ENCODE data around the gene PRDM16.
"Not testable (repeated sequence)": the region's sequence is repeated elsewhere in the genome, so short reads cannot be mapped to it uniquely, and the experiment has no call there.

The PRDM16 gene

DNA sequence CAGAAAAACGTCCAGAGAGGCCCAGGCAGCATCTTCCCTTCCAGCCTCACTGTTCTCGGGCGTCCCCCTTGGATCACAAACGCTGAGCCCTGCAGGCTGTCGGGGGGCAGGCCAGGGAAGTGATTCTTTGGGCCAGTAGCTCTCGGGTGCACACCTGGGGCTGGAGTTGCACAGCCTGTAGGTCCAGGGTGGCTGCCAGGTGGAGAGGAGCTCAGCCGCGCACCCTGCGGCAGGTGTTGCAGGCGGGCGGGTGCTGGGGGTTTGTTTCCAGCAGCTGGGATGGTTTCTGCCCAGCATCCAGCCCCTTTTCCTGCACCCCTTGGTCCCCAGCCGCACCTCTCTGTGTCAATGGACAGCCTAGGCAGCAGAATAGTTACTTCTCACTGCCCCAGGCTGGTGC is 15.7 kb downstream of the PRDM16 start:
- no peak for DNase-seq

DNA sequence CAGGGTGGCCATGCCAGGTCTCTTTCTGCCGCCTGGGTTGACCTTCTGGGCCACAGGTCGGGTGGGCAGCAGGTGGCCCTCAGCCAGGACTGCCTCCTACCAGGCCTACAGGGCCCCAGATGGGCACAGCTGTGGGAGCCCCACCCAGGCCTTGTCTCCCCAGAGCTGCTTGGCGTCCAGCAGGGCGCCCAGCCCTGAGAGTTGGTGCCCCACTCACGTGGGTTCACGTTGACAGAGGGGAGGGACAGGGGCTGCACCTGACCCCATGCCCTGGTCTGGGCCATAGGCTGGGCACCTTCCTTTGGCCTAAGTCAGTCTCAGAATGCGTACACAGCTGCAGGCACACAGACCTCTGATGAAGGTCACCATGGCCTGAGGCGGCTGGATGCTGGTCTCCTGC is 16.7 kb downstream of the PRDM16 start:
- no peak for DNase-seq

DNA sequence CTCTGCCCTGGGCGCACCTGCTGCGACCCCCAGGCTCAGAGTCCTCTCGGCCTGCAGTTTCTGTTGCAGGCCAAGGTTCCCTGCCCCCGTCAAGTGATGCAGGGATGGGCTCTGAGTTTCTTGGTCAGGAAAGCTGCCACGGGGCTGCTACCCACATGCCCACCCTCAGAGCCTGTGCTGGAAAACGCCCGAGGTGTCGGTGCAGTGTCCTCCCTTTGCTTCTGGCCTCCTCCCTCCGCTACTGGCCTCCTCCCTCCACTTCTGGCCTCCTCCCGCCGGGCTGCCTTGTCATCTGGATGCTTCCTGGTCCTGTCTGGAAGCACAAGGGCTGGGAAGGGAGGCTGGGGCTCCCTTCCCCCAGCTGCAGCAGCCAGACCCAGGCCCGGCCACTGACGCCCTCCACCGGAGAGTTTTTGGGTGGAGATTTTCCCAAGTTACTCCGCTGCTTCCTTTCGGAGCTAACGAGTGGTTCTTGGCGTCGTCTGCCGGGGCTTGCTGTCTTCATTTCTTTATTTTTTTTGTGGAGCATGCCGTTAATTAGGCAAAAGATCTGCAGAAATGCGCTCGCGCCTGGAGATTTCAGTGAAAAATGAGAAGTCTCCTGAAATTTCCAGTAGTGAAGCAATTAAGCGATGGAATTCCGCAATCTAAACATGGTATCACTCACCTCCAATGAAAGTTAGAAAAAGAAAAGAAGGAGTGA is 17.4 kb downstream of the PRDM16 start:
- no peak for DNase-seq

DNA sequence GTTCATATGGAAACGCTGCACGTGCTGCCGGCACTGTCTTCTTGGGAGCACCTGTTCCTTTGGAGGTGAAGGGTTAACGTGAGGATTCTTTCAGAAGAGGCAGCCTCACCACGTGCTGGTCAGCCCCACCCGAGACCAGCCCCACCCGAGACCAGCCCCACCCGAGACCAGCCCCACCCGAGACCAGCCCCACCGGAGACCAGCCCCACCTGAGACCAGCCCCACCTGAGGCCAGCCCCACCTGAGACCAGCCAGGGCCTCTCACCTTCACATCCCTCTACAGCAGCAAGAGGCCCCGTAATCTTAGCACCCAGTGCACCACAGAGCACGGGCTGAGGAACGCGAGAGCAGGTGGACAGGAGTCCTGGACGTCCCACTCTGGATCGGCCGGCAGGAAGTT is 18.0 kb downstream of the PRDM16 start:
- no peak for DNase-seq

DNA sequence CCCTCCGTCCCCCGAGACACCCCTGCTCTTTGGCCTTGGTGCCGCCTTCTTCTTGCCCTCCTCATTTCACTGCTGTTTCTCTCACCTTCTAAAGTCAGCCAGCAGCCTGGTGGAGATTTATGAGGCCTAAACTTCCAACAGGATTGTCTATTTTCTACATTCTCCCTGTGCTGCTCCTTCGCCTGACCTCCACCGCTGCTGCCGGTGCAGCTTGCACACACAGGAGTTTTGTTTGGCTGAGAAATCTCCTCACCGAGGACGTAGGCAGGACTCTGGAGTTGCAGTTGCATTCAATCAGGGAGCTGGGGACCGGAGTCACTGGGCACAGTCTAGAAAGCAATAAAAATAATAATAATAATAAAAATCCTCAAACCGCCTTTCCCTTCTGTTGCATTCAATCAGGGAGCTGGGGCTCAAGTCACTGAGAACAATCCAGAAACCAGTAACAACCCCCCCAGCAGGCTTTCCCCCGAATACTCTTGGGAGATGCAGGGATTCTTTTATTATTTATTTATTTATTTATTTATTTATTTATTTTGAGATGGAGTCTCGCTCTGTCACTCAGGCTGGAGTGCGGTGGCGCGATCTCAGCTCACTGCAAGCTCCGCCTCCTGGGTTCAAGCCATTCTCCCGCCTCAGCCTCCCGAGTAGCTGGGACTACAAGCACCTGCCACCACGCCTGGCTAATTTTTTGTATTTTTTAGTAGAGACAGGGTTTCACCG is 19.1 kb downstream of the PRDM16 start:
- DNase-seq, result not testable (repeated sequence)

DNA sequence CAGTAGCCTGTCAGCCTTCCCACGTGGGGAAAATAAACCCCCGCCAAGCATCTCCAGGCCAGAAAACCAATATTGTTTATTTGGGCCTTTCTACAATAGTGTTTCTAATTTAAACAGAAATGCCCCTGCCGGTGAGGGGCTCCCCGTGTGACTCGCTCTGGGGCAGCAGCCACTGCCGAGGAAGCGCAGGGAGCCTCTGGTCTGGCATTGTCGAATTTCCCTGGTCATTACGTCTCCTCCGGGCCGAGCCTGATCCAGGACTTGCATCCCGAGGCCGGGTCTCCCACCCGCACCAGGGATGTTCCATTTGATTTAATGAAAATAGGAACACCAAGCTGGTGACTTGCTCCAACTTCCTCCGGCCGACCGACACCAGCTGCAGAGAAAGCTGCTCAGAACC is 20.5 kb downstream of the PRDM16 start:
- no peak for DNase-seq

DNA sequence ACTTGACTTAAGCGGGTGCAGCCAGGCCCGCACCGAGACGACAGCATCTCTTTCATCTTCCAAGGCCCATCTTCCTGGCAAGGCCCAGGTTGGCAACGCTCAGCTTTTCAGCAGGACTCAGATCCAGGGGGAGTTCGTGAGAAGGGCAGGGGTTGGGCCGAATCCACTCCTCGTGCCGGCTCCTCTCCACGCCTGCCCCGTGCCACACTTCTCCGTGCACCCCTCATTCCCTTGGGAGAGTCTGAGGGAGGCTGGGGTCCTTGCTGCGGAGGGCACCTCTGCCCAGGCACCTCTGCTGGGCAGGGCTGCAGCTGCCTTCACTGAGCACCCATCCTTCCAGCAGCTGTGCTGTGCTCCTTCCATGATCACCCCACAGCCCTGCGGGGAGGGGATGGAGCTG is 22.3 kb downstream of the PRDM16 start:
- no peak for DNase-seq

DNA sequence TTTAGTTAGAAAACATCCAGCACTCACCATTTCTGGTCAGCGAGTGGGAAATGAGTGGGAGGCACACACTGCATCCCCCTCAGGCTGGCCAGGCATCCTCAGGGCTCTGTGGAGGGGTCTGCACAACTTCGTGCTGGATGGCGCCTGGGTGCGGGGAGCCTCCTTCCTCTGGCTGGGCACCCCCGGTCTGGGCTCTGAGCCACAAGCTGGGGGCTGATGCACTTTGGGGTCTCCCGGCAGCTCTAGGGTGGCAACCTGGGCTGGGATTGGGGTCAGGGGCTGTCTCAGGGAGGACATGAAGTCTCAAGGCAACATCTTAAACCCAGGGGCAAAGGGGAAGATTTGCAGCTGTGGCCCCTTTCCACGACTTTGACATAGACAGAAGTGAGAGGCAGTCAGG is 23.5 kb downstream of the PRDM16 start:
- DNase-seq, result no peak

DNA sequence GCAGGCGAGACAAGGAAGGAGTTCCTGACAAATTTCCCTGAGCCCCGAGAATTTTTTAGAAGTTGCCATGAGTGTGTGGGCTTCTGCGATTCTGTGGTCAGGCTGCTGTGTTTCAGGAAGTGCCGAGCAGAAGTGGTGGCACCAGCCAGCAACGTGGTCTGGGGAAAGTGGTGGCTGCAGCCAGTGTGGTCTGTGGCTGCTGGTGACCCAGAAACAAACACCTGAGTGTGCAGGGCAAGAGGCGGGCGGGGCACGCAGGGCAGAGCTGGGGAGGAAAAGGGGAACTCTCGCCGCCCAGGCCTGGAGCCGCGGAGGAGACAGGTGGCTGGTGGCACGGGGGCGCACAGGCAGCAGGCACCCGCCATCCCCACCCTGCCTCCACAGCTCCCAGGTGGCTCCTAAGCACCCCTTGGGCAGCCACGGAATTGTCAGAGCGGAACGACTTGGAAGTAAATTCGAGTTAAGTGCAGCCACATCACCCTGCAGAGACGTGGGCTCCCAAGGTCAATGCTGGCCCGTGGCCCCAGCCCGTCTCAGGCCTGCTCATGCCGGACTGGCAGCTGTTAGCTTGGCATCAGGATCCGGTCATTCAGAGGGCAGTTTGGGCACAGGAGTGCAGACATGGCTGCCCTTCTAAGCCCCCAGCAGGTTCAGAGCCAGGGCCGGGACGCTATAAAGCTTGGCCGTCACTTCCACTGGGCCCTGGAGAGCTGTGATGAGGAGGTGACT is 25.1 kb downstream of the PRDM16 start:
- no peak for DNase-seq

DNA sequence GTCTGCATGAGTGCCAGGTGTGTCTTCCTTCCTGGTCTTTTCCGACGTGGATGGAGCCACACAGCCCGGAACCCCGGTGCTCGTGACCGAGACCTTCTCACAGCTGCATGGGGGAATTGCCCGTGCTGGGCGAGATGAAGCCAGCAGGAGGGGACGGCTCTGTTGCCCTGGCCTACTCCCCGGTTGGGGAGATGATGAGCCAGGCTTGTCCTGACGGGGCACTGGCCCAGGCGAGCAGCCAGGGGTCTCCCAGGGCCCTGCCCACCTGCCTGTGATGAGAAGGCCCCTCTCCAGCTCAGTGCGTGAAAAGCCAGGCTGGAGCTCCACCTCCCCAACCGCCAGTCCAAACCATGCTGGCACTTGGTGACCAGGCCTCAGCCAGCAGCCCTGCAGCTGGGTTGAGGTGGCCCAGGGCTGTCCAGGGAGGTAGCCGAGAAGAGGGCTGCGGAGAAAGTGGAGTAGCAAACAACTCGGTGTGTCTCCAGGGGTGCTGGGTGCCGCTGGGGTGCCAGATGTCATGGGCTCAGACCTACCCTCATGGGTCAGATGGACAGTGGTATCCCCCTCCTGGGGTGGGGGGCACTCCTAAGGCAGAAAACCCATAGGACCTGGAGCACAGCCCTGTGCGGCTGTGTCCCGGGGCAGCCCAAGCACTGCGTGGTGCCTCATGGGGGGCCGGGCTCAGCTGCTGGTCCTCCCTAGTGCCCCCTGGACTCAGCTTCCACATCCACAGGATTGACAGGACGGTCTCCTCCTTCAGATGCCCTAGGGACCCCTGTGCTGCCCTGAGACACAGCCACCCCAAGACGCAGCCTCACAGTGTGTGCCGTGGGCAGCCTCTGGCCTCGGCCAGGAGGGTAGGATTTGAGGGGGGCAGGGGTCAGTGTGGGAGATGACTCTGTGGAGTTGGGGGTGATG is 26.1 kb downstream of the PRDM16 start:
- DNase-seq, result no peak

DNA sequence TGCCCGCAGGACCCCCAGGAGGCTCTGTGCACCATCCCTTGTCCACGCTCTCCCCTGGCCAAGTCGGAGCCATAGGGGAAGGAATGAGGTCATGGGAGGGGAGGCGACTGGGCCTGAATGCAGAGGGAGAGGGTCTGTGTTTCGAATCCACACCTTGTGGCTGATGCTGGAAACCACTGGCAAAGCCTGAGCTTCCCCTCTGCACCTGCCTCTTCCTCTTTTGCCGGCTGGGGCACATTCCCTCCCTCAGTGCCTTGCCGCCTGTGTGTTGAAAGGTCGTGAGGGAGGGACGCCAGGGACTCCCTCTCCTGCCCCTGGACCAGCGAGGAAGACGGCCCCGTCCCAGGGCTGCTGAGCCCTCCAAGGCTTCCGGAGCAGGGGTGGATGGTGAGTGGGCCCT is 27.3 kb downstream of the PRDM16 start:
- DNase-seq, result no peak

DNA sequence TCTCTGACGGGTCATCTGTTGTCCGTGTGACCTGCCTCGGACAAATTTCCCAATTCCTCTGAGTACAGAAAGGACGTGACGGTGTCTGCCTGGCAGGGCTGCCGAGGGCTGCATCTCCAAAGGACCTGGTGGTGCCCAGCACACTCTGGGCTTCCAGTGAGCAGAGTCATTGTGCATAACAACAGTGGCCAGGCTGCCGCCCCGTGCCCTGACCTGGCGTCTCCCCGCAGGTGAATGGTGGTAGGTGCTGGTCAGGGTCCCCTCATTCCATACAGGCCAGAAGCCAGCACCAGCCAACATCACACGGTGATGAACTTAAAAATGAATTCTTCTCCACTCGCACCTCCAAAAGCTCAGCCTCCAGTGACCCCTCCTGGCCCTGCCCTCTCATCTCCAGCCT is 28.2 kb downstream of the PRDM16 start:
- DNase-seq, result no peak

DNA sequence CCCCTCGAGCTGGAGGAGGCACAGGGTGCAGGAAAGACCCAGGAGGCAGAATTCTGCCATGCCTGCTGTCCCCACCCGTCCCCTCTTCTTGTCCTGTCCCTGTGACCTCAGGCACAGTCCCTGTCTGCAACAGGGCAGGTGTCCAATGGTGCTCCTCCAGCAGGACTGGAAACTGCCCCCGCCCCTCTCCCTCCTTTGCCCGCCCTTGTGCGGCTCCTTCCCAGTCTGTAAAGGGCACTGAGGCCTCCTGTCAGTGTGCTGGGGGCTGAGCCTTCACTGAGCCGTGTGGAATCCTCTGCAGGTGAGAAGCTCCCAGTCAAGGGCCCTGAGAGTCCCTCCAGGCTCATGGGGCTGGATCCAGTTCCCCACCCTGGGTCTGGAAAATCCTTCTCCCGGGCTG is 28.9 kb downstream of the PRDM16 start:
- DNase-seq, result no peak

DNA sequence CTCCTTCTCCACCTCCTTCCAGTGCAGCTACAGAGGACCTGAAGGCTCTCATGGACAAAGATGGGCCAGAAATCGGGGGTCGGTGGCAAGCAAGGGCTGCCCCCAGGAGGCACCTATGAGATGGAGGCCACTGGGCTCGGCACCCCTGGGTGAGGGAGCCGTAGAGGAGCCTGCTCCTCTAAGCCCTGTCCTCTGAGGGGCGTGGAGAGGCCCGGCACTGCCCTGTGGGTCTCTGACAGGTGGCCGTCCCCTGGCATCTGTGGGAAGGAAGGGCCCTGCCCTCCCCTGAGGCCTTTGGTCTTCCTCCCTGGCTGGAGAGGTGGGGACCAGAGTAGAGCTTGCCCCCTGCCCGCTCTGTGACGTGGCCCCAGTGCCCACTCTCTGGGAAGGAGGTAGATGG is 30.9 kb downstream of the PRDM16 start:
- no peak for DNase-seq

DNA sequence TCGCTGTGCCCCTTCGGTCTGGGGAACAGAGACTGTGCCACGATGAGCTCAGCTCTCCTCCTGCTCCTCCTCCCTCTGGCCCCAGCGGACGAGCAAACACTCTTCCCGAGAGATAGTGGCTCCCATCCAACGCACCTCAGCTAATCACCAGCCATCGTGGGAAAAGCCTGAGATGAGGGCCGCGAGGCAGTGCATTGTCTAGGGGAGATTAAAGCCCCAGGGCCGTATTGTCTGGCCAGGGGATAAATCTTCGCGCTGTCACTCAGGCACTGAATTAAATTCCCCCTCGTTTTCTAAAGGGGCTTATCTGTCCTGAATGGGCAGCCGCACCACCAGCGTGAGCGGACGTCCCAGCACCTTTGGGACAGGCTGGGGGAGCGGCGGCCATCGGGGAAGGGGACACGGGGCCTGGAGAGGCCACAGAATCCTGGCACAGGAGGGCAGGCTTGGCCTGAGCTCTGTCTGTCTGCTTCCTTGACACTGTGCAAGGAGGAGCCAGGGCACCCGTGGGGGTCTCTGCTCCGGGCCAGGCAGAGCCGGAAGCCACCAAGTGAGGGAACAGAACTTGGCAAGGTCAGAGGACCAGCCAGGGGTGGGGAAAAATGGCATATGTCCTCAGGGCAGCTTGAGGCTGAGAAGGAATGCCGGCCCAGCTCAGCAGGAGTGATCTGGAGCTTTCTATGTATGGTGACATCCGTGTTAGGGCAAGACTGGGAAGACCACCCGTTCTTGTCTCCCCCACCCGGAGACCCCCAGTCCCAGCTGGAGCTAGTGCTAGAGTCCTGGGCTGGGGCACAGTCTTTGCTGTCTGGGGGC is 32.3 kb downstream of the PRDM16 start:
- DNase-seq, result peak; percentile 17

DNA sequence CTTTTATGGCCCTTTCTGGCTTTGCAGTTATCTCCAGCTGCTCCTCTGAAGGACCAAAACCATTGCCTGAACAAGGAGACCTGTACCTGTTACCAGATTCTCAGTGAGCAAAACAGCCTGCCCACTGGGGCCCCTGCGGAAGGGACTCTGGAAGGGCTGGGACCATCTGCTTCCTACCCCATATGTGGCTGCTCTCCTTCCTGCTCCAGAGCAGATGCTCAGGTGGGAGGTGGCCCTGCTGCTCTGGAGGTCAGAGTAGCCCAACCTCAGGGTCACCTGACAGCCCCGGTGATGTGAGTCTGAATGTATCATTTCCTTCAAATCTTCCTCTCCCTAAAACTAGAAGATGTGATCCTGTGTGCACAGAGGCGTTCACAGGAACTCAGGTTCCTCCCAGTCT is 33.6 kb downstream of the PRDM16 start:
- no peak for DNase-seq

DNA sequence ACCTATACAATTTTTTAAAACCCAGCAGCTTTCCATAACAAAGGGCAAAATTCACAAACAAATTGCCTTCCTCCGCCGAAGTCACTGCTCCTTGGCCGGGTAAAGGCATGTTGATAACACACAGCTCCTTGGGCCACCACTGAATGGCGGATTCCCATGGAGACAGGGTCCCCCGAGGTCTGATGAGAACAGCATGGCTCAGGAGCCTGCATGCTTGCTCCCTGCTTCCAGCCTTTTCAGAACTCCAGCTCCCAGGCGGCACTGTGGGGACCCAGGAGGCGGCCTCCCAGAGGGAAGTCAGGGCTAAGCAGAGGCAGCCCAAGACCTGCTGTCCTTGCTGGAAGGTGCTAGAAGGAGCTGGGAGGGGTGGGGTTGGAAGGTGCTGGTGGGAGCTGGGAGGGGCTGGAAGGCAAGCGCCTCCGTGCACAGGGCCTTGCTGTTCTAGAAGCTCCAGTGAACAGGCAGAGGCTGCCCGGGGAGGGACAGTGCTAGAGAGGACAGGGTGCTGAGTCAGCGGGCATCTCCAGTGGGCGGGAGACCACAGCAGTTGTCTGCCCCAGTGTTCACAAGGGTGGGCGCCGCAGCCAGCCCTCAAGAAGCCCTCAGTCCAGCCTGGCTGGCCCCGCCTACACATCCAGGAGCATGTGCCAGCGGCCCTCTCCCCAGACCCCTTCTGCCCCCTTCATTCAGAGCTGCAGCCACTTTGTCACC is 35.1 kb downstream of the PRDM16 start:
- DNase-seq, result no peak

DNA sequence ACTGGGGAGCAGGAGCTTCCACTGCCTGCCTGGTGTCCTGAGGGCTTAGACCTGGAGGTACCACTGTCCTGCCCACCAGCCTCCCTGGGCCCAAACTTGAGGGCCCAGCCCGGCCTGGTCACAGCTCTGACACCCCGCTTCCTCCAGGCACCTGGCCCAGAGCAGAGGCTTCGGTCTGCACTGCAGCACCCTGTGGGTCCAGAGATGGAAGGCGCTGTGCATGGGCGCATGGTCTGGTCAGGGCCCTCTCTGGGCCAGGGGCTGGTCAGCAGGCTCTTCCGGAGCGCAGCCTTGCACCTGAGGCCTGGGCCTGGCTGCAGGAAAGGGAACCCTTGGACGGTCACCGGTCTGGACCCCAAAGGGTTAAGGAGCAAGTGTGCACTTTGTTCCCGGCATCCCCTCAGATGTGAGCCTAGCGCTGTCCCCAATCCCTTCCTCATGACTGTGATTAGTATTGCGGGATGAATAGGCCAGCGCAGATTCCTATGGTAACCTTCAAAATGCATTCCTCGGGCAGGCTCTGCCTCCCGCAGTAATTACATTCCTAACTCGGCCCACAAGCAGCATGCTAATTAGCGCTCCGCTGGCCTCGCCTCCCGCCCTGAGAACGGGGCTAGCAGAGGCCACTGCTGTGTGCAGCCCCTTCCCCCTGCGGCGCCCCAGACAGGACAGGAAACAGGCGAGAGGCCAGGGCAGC is 36.3 kb downstream of the PRDM16 start:
- DNase-seq, result no peak

DNA sequence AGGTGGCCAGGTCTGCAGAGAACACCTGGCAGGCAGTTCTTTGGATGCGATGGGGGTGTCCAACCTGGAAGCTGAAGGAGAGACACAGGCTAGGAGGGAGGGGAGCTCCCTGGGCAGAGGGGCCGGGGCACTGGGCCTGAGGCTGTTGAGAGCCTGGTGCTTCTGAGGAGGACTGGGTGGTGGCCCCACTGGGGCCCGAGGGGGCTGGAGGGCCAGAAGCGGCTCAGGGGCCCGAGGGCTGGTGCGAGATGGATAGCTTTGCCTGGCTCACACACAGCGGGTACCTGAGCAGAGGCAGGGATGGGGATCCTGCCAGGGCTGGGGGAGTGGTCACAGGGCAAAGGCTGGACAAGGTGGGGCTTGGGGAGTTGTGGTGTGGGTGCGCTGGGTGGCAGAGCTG is 37.2 kb downstream of the PRDM16 start:
- no peak for DNase-seq

DNA sequence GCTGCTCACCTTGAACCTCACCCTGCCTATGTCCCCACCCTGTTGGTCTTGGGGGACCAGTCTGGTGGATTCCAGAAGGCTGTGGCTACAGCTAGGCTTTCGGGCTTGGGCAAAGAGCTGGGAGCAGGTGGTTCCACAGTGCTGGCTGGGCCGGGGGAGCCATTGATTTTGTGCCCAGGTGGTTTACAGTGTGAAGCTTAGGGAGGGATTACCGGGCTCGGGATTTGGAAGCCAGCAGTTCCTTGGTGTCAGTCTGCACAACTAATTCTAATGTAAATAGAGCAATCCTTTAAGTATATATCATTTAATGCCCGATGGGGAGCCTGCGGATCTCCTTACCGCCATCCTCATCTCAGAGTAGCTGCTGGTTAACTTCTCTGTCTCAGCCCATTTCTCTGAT is 38.2 kb downstream of the PRDM16 start:
- DNase-seq, result peak; percentile 54

DNA sequence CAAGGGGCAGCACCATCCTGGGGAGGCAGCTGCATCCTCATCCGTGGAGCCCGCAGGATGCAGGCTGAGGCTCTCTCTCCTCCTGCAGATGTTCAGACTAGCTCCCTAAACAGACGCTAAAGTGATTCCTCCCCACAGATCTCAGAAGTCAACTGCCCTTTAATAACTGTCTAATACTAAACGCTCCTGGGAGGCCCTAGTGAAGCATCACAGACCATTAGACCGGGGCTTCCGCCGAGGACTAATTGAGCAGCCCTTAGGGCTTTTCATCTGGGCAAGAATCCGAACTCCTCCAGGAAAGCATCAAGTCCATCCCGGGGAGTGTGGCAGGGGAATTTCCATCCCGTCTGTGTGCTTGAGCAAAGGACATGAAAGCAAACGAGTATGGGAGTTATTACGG is 40.4 kb downstream of the PRDM16 start:
- DNase-seq, result no peak

Measured in NCI-H82 (cell line).